Natural killer cell (primary cell): ENCODE measurements around the gene P2RY11. TPM values are rescaled to one million over a fixed set of nuclear protein-coding genes. Genes with fewer than 3 reads are reported as not detected.

ENCODE experiments used
- ATAC-seq, 3 donors: fragments of 150-1000 bp in 2 of 3; fragments of 200-7000 bp in 1 of 3; cut with Tn5 transposase; 1 replicate in 1 of 3; 2 replicates in 2 of 3; pipeline ENCODE4 v1.10.0; 2021; ENCODE audit warnings: mild to moderate bottlenecking in 2 of 3, moderate library complexity in 2 of 3
- DNase-seq, 2 donors: peaks; one replicate each; pipeline versions ENCODE4 v3.0.0 to v3.0.0-alpha.2; 2013 to 2021; ENCODE audit warnings: mixed read lengths in 1 of 2
- H3K27ac ChIP-seq: one replicate; pipeline ENCODE4 v1.5.1; 2013; ENCODE audit warnings: mild to moderate bottlenecking, low read length
- H3K27me3 ChIP-seq: one replicate; pipeline ENCODE4 v1.6.1; 2013; ENCODE audit warnings: low read length; ENCODE audit not compliant: control insufficient read depth, insufficient read depth
- H3K36me3 ChIP-seq: one replicate; pipeline ENCODE4 v1.6.1; 2013; ENCODE audit warnings: low read length; ENCODE audit not compliant: control insufficient read depth, insufficient read depth
- H3K4me1 ChIP-seq: one replicate; pipeline ENCODE4 v1.6.1; 2013; ENCODE audit warnings: low read length; ENCODE audit not compliant: control insufficient read depth, insufficient read depth
- H3K4me3 ChIP-seq: one replicate; pipeline ENCODE4 v1.5.1; 2013; ENCODE audit warnings: low read length
- H3K9me3 ChIP-seq: one replicate; pipeline ENCODE4 v1.6.1; 2013; ENCODE audit warnings: low read length; ENCODE audit not compliant: control insufficient read depth, insufficient read depth
- H3K27ac Mint-ChIP-seq, 2 donors: one replicate each; pipeline ENCODE4 v1.8.0; 2022; ENCODE audit warnings: mild to moderate bottlenecking in 2 of 2, mixed read lengths in 2 of 2, moderate library complexity in 1 of 2
- H3K27me3 Mint-ChIP-seq, 2 donors: one replicate each; pipeline ENCODE4 v1.8.0; 2022; ENCODE audit warnings: low read depth in 2 of 2, mixed read lengths in 2 of 2
- H3K36me3 Mint-ChIP-seq: one replicate; pipeline ENCODE4 v1.8.0; 2022; ENCODE audit warnings: mixed read lengths
- H3K4me1 Mint-ChIP-seq, 2 donors: one replicate each; pipeline ENCODE4 v1.8.0; 2022; ENCODE audit warnings: mixed read lengths in 2 of 2
- H3K4me3 Mint-ChIP-seq: one replicate; pipeline ENCODE4 v1.8.0; 2022; ENCODE audit warnings: mild to moderate bottlenecking, moderate library complexity, mixed read lengths
- H3K9me3 Mint-ChIP-seq, 2 donors: one replicate each; pipeline ENCODE4 v1.8.0; 2022; ENCODE audit warnings: mixed read lengths in 2 of 2
- WGBS: methylation state at CpG from one replicate; pipeline ENCODE4 v1.1.7; 2013; ENCODE audit warnings: missing lambda C conversion rate; ENCODE audit not compliant: insufficient coverage; 5-methylcytosine and 5-hydroxymethylcytosine counted together
- intact Hi-C: fragments of 100-400 bp; cut with micrococcal nuclease; formaldehyde crosslinking; loops from one replicate; pipeline ENCODE4 v1.14.2; 2022
- total RNA-seq, 4 donors: library from RNA; stranded (reverse); fragments of 120-200 nt in 1 of 4; gene quantifications; one replicate each; pipeline versions ENCODE4 v1.2.3 to v1.2.4, GENCODE V29; 2013 to 2022
- TF ChIP-seq, protein P1 (sequence below): fragments of 200-600 bp; IDR thresholded peaks from one replicate; pipeline ENCODE4 v1.8.0; 2022; ENCODE audit warnings: antibody characterized with exemption

The P2RY11 gene
- total RNA-seq, 3 donors from 2014 or later (not counting 1 experiment from before 2014, with no cell fraction given): 44.1 to 52.3 (median 51.0) TPM

DNA sequence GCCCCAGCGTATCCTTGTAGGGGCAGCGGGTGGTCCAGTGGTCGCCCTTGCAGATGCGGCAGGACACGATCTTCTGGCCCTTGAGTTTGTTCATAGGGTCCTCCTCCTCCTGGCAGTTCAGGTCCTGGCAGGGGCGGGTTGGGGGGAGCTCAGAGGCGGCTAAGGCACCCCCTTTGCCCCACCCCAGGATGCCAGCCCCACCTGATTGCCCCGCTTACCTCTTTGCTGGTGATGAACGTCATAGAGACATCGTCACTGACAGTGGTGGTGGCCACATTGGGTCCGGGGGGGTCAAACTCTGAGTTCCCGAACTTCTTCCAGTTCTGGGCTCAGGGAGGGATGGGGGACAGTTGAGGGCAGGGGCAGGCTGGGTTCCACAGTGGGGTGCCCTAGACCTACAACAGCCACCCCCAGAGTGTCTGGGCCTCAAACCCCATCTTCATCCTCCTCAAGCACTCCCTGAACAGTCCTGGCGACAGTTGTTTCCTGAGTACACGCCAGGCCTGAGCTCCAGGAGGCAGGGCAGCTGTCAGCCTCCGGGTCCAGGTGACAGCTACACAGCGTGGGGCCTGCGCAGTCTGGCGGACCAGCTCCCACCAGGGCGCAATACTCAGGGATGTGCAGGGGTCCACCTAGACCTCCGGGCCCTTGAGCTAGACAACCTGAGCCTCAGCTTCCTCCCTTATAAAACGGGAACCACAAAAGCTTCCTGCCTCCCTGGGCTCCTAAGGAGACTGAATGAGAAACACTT, 5.5 kb downstream of the P2RY11 start:
- no peak overlapping the region for H3K4me3 ChIP-seq
- no peaks in the 10 kb centered on the region for H3K9me3 ChIP-seq
- intact Hi-C loops: loop anchor here (5.0 kb wide), 1 partner anchor 135 kb away; the partner anchor contains the start of gene MRPL4
- ATAC-seq (no peak), DNase-seq (peak in 1 of 2 donors; percentile 4)
- peaks cover 37 to 64% of the 10 kb centered on the region in 2 donors for H3K4me1 Mint-ChIP-seq
- no peaks in the 10 kb centered on the region for H3K27me3 ChIP-seq
- H3K9me3 Mint-ChIP-seq: no peaks in the 10 kb centered on the region
- H3K36me3 ChIP-seq: peaks cover 43% of the 10 kb centered on the region
- TF ChIP-seq, protein P1, sequence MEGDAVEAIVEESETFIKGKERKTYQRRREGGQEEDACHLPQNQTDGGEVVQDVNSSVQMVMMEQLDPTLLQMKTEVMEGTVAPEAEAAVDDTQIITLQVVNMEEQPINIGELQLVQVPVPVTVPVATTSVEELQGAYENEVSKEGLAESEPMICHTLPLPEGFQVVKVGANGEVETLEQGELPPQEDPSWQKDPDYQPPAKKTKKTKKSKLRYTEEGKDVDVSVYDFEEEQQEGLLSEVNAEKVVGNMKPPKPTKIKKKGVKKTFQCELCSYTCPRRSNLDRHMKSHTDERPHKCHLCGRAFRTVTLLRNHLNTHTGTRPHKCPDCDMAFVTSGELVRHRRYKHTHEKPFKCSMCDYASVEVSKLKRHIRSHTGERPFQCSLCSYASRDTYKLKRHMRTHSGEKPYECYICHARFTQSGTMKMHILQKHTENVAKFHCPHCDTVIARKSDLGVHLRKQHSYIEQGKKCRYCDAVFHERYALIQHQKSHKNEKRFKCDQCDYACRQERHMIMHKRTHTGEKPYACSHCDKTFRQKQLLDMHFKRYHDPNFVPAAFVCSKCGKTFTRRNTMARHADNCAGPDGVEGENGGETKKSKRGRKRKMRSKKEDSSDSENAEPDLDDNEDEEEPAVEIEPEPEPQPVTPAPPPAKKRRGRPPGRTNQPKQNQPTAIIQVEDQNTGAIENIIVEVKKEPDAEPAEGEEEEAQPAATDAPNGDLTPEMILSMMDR: no peak
- H3K27ac Mint-ChIP-seq: peak overlapping the region; percentile 88 to 95
- peak overlapping the region; percentile 82 for H3K4me3 Mint-ChIP-seq
- no peaks in the 10 kb centered on the region for H3K36me3 Mint-ChIP-seq
- H3K4me1 ChIP-seq: peaks cover 77% of the 10 kb centered on the region
- 88% methylated on average over 21 of the region's 21 CpGs for WGBS
- no peaks in the 10 kb centered on the region for H3K27me3 Mint-ChIP-seq
- H3K27ac ChIP-seq: no peak overlapping the region

GRCh38 chr19:10118960-10119359, 7.5 kb downstream of the P2RY11 start:
- H3K4me1 ChIP-seq: peaks cover 58% of the 10 kb centered on the region
- no peaks in the 10 kb centered on the region for H3K27me3 Mint-ChIP-seq
- no peak for ATAC-seq
- H3K27ac Mint-ChIP-seq: peak overlapping the region; percentile 90
- H3K36me3 Mint-ChIP-seq: no peaks in the 10 kb centered on the region
- TF ChIP-seq, protein P1: no peak
- peaks cover 20 to 45% of the 10 kb centered on the region in 2 donors for H3K4me1 Mint-ChIP-seq
- no peaks in the 10 kb centered on the region for H3K9me3 ChIP-seq
- peaks cover 39% of the 10 kb centered on the region for H3K36me3 ChIP-seq
- H3K4me3 ChIP-seq: peak overlapping the region; percentile 66
- H3K9me3 Mint-ChIP-seq: no peaks in the 10 kb centered on the region
- 55% methylated on average over 12 of the region's 12 CpGs for WGBS
- intact Hi-C loops: loop anchor here (1.0 to 5.0 kb wide), 2 partner anchors 33 to 133 kb away; partner anchors contain the start of genes MRPL4 and SHFL
- H3K27me3 ChIP-seq: no peaks in the 10 kb centered on the region
- peak overlapping the region; percentile 92 for H3K4me3 Mint-ChIP-seq
- DNase-seq: peak in 1 of 2 donors; percentile 28
- H3K27ac ChIP-seq: peak overlapping the region; percentile 64

- Histone ChIP-seq H3K27ac (no peak overlapping the region), H3K9me3 (no peaks in the 10 kb centered on the region), H3K27me3 (no peaks in the 10 kb centered on the region), H3K4me3 (no peak overlapping the region), H3K4me1 (peaks cover 44% of the 10 kb centered on the region), H3K36me3 (peaks cover 24% of the 10 kb centered on the region)
- Mint-ChIP-seq H3K9me3 (no peaks in the 10 kb centered on the region), H3K27ac (no peak overlapping the region), H3K4me1 (peaks cover 13 to 30% of the 10 kb centered on the region in 2 donors), H3K27me3 (no peaks in the 10 kb centered on the region), H3K4me3 (no peak overlapping the region), H3K36me3 (no peaks in the 10 kb centered on the region)
- TF ChIP-seq, protein P1: no peak
- ATAC-seq (no peak), DNase-seq (peak in 1 of 2 donors; percentile 3)
- 92% methylated on average over 7 of the region's 9 CpGs for WGBS
- intact Hi-C loops: no loop called here
These were observed 9.2 kb downstream of the P2RY11 start for GRCh38 chr19:10120538-10121189.
